Spleen (tissue), 7 donors: ENCODE measurements around the gene TCF7L1.

Experiments
- CTCF ChIP-seq, 11 experiments: fragments of 200-600 bp in 7 of 11; fragments of 450-650 bp in 4 of 11; sonication (generic) in 4 of 11; IDR thresholded peaks in 8 of 11; conservative IDR thresholded peaks in 3 of 11; 1 replicate in 7 of 11; 2 replicates in 4 of 11; pipeline versions ENCODE4 v1.4.0 to v1.8.0; 2016 to 2021; ENCODE audit warnings: antibody characterized with exemption in 11 of 11, inconsistent platforms in 4 of 11, mild to moderate bottlenecking in 1 of 11
- POLR2A ChIP-seq, 3 donors: fragments of 450-650 bp; IDR thresholded peaks; one replicate each; pipeline ENCODE4 v1.5.1; 2017; ENCODE audit warnings: antibody characterized with exemption in 3 of 3, mild to moderate bottlenecking in 1 of 3
- POLR2AphosphoS5 ChIP-seq, 3 donors: sonication (generic); formaldehyde crosslinking; IDR thresholded peaks; one replicate each; pipeline ENCODE4 v1.5.1; 2017; ENCODE audit warnings: antibody characterized with exemption in 3 of 3
- donor health status: DM: no; HTN: no; CAD: no; lungs with moderate emphysema.
- donor health status: DM: no; HTN: no; CAD: no.
- donor health status: DM: no; HTN: no; CAD: no.

GRCh38 chr2:85177031-85177824 lies 44.0 kb downstream of the TCF7L1 start:
- TF ChIP-seq CTCF (IDR thresholded peaks at IDR 0.05 in 8 of 11, conservative IDR thresholded peaks at IDR 0.05 in 3 of 11) (no peak), POLR2A (IDR thresholded peaks at IDR 0.05) (no peak), POLR2AphosphoS5 (IDR thresholded peaks at IDR 0.05) (no peak)
